D341Med (cell line): ENCODE data around the gene MOK.
"Not testable (repeated sequence)": the region's sequence is repeated elsewhere in the genome, so short reads cannot be mapped to it uniquely, and the experiment has no call there.

ENCODE experiments used
- DNase-seq: peaks from one replicate; pipeline ENCODE4 v3.0.0; 2012; ENCODE audit warnings: low spot score

Gene MOK

GRCh38 chr14:102321456-102322422, 16.8 kb upstream of the MOK start:
- DNase-seq = no peak

GRCh38 chr14:102320671-102321455, 15.9 kb upstream of the MOK start:
- no peak for DNase-seq

GRCh38 chr14:102320033-102320660, 15.2 kb upstream of the MOK start:
- DNase-seq = no peak

- DNase-seq = peak; percentile 90
Observed at GRCh38 chr14:102319351-102320032, 14.5 kb upstream of the MOK start, which contains the start of gene ZNF839. Gene ZNF839, plus strand, starts transcription at chr14:102319746. Its CDS starts 20 bp downstream, at chr14:102319766.

- DNase-seq = no peak
Observed at GRCh38 chr14:102318781-102319276, 13.9 kb upstream of the MOK start.

GRCh38 chr14:102317564-102318248, 12.7 kb upstream of the MOK start:
- DNase-seq = no peak

- DNase-seq = peak; percentile 95
Observed at GRCh38 chr14:102316743-102317563, 12.0 kb upstream of the MOK start.

GRCh38 chr14:102316338-102316742, 11.4 kb upstream of the MOK start:
- no peak for DNase-seq

- no peak for DNase-seq
Observed at GRCh38 chr14:102315121-102315520, 10.2 kb upstream of the MOK start.

GRCh38 chr14:102314242-102315011, 9.5 kb upstream of the MOK start:
- peak; percentile 91 for DNase-seq

GRCh38 chr14:102303664-102304063, 1.3 kb downstream of the MOK start:
- no peak for DNase-seq

GRCh38 chr14:102298303-102299070, 6.5 kb downstream of the MOK start:
- not testable (repeated sequence) for DNase-seq

GRCh38 chr14:102297436-102298170, 7.4 kb downstream of the MOK start:
- no peak for DNase-seq

GRCh38 chr14:102295270-102295669, 9.7 kb downstream of the MOK start:
- DNase-seq = peak; percentile 40

- no peak for DNase-seq
Observed at GRCh38 chr14:102293781-102294180, 11.2 kb downstream of the MOK start.

GRCh38 chr14:102292441-102292840, 12.5 kb downstream of the MOK start:
- no peak for DNase-seq

- DNase-seq = no peak
Observed at GRCh38 chr14:102288139-102288538, 16.8 kb downstream of the MOK start.

- DNase-seq = no peak
Observed at GRCh38 chr14:102285106-102285505, 19.9 kb downstream of the MOK start.
